HG03095 (cell line): Measurements from ENCODE around the gene MZB1.
"Not testable (repeated sequence)": the region's sequence is repeated elsewhere in the genome, so short reads cannot be mapped to it uniquely, and the experiment has no call there.

Experiments used
- ATAC-seq: cut with Tn5 transposase; IDR thresholded peaks from one replicate; pipeline ENCODE4 v1.9.1; 2021; ENCODE audit warnings: moderate library complexity; ENCODE audit not compliant: unreplicated experiment

MZB1 gene

GRCh38 chr5:139378101-139378825 is 11.4 kb downstream of the MZB1 start:
- no peak for ATAC-seq

- ATAC-seq: no peak
Measured at GRCh38 chr5:139377226-139377625, 12.5 kb downstream of the MZB1 start.

- no peak for ATAC-seq
Measured at GRCh38 chr5:139376364-139376763, 13.3 kb downstream of the MZB1 start.

- no peak for ATAC-seq
Measured at GRCh38 chr5:139374909-139375308, 14.8 kb downstream of the MZB1 start.

- ATAC-seq: no peak
Measured at GRCh38 chr5:139371482-139372435, 18.0 kb downstream of the MZB1 start.

GRCh38 chr5:139369181-139369580 is 20.5 kb downstream of the MZB1 start:
- no peak for ATAC-seq

GRCh38 chr5:139368613-139369012 is 21.1 kb downstream of the MZB1 start:
- ATAC-seq: no peak

- ATAC-seq: no peak
Measured at GRCh38 chr5:139364466-139364865, 25.2 kb downstream of the MZB1 start.

GRCh38 chr5:139363937-139364336 is 25.8 kb downstream of the MZB1 start:
- ATAC-seq: no peak

GRCh38 chr5:139361835-139362429 is 27.8 kb downstream of the MZB1 start:
- no peak for ATAC-seq

- no peak for ATAC-seq
Measured at GRCh38 chr5:139360384-139360783, 29.3 kb downstream of the MZB1 start.

GRCh38 chr5:139358064-139358463 is 31.6 kb downstream of the MZB1 start:
- no peak for ATAC-seq

- ATAC-seq: not testable (repeated sequence)
Measured at GRCh38 chr5:139355900-139356299, 33.8 kb downstream of the MZB1 start.

- ATAC-seq: no peak
Measured at GRCh38 chr5:139354186-139354585, 35.5 kb downstream of the MZB1 start.

GRCh38 chr5:139347863-139348262 is 41.9 kb downstream of the MZB1 start:
- not testable (repeated sequence) for ATAC-seq

- not testable (repeated sequence) for ATAC-seq
Measured at GRCh38 chr5:139345442-139345841, 44.3 kb downstream of the MZB1 start.

GRCh38 chr5:139344177-139344576 is 45.5 kb downstream of the MZB1 start:
- no peak for ATAC-seq

GRCh38 chr5:139343476-139343875 is 46.2 kb downstream of the MZB1 start:
- ATAC-seq: no peak

GRCh38 chr5:139342423-139342723 is 47.3 kb downstream of the MZB1 start:
- ATAC-seq: no peak

- ATAC-seq: peak; percentile 90
Measured at GRCh38 chr5:139341689-139342422, 47.9 kb downstream of the MZB1 start, which contains the start of gene PAIP2. PAIP2 (plus strand) TSS chr5:139341854; CDS start chr5:139363785, 21,931 bp downstream.

- peak; percentile 1 for ATAC-seq
Measured at GRCh38 chr5:139341187-139341688, 48.5 kb downstream of the MZB1 start.
